GM21786 (cell line): ENCODE data around the gene DAPK1.
A peak's percentile ranks its signal among the peaks of the same experiment; 100 is the strongest.

Source experiments
- ATAC-seq: cut with Tn5 transposase; IDR thresholded peaks from one replicate; pipeline ENCODE4 v1.9.1; 2021; ENCODE audit not compliant: unreplicated experiment

The DAPK1 gene

DNA sequence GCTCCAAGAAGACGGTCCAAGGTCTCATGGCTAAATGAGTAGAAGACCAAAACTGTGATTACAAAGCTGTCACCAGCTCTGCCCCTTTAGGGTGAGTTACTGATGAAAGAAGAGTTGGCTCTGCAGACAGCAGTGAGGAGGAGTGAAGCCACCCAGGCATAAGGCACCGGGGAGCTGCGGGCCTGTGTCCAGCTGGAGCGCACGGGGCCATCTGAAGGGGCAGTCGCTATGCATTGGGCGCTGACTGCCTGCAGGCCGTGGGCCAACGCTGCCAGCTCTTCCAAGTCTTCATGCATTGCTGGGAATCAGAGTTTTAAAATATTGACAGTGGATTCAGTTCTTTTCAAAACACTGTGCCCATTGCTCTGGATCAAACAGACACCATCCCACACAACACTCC is 70.3 kb downstream of the DAPK1 start:
- ATAC-seq, result no peak

DNA sequence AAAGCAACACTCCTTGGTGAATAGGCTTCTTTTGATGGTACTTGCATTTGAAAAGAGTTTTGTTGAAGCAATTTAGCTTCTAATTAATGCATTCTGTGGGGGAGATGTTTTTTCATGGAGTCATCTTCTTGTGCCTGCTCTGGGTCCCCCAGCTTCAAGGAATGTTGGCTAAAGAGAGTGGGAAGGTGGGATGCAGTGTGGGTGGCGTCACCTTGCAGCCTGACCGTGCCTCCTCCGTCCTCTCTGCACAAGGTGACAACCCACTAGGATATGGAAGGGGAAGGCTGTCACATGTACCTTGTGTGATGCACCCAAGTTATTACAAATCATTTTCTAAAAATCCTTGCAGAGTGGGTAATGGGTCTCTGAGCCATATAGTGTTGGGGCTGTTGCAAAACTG is 70.7 kb downstream of the DAPK1 start:
- ATAC-seq, result no peak

DNA sequence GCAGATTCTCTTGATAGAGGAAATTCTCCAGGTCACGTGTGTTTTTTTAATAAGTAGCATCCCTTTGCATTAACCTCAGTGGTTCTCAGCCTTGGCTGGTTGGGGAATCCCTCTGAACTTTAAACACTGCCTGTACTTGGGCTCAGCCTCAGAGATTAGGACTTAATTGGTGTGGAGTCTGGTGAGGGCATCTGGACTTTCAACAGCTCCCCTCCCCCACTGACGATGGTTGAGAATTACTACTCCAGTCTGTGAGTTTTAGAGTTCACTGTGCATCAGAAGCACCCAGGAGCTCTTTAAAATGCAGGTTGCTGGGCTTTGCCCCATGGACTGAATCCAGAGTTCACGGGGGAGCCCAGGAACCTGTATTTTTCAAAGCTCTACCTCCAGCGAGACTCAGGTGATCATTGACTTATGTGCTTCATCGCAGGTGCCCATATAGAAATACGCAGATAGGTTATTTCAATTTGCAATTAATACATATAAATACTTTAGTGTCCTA is 71.4 kb downstream of the DAPK1 start:
- ATAC-seq, result no peak

DNA sequence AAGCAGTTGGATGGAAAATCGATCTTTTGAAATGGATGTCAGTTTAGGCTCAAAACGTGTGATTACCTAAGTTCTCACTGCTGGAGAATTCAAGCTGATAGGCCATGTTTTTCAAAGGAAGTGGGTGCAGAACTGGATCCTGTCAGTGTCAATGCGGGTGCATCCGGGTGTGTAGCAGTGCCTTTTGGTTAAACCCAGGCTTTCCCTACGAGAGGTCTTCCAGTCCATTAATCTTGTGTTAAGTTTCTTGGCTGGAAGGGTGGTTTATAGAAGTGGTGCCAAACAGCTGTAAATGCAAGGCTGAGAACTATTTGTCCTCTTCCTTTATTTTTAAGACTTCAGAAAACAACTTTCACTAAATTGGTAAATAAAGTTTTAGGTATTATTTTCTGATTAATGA is 71.9 kb downstream of the DAPK1 start:
- no peak for ATAC-seq

DNA sequence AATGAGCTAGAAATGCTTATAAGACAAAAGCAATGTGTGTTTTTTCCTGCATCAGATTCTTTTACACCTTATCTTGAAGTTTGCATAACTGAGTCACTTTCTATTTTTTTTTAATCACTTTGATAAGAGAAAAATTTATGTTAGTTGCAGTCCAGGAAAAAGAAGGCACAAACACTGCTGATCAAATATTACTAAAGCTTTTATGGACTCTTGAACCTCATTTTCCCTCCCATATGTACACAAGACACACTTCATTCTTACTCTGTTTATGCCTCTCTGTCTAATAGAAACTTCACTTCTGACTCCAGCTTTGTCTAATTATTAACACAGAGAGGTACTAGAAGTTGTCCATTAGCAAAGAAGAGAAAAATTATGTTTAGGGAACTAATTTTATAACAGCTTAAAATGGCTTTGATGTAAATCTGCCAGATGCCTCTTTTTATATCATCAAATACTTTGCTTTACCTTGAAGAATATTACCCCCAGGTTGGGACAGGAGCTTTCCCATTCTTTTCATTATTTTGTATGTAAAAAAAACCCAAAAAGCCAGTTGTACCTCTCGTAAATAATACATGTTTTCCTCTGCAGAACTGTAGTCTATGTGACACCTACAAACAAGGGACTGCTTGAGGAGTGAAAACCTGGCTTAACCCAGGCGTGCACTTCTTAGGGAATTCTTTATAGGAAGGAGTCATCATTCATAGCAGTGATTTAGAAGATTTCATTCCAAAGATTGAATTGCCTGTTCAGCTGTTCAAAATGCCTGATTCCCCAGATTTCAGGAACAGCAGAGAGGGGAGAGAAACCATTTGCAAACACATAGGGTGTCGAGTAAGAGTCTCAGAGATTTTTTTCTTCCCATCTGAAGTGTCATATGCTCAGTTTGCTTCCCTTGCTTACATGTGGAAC is 72.6 kb downstream of the DAPK1 start:
- peak; percentile 63 for ATAC-seq

DNA sequence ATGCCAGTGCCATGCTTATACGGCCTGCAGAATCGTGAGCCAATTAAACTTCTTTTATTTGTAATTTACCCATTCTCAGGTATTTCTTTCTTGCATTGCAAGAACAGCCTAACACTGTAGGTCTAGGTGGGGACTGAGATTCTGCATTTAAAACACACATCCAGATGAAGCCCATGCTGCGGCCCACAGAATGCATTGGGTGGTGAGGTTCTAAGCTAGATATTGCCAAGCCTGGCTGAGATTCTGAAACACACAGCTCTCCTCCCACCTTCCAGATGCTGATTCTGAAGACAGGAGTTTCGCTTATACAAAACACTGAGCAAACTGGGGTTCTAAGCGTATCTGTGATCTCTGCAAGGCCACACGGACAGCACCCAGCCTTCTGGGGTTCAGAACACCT is 75.1 kb downstream of the DAPK1 start:
- ATAC-seq, result no peak

DNA sequence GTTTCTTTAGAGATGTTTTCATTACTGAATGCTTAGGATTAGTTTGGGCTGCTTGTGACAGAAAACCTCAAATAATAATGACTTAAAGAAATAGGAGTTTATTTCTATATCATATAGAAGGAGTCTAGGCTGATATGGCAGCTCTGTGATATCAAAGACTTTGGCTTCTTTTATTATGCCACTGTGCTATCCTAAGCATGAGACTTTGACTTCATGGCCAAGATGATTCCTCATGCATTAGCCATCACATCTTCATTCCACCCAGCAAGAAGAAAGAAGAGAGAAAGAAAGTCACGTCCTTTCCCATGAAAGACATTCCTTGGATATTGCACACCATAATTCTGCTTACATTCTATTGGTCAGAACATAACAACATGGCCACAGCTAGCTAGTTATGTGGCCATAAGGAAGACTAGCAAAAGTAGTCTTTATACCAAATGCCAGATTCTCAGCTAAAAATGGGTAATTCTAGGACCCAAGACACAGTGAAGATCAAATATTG is 76.2 kb downstream of the DAPK1 start:
- ATAC-seq, result no peak

DNA sequence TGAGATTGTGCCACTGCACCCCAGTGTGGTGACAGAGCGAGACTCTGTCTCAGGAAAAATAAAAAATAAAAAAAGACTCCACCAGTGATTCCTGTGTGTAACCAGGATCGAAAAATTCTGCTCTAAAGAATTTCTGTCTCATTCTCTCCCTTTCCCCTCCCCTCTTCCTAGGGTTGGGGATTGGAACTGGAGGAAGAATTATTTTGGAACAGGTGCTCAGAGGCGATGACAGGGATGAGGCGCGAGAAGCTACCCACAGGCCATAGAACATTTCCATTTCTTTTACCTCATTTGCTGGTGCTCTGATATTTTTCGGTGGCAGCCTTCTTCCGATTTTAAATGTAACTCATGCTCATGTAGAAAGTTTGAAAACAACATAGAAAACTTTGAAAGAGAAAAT is 80.1 kb downstream of the DAPK1 start:
- no peak for ATAC-seq

DNA sequence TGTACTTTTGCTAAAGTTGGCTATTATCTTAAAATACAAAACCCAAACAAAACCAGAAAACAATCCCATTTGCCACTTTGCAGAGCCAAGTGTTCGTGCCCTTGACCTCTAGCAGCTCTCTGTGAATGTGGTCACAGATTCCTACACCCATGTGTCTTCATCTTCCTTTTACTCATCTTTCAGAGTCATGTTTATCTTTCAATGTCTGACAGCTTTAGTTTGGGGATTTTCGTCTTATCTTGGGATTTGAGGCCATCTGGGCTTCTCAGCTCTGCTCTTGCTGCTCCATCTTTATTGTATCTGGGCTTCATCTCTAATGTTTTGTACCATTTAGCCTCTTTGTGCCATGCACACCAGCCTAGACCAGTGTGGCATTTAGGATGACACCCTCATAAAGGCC is 81.0 kb downstream of the DAPK1 start:
- no peak for ATAC-seq

DNA sequence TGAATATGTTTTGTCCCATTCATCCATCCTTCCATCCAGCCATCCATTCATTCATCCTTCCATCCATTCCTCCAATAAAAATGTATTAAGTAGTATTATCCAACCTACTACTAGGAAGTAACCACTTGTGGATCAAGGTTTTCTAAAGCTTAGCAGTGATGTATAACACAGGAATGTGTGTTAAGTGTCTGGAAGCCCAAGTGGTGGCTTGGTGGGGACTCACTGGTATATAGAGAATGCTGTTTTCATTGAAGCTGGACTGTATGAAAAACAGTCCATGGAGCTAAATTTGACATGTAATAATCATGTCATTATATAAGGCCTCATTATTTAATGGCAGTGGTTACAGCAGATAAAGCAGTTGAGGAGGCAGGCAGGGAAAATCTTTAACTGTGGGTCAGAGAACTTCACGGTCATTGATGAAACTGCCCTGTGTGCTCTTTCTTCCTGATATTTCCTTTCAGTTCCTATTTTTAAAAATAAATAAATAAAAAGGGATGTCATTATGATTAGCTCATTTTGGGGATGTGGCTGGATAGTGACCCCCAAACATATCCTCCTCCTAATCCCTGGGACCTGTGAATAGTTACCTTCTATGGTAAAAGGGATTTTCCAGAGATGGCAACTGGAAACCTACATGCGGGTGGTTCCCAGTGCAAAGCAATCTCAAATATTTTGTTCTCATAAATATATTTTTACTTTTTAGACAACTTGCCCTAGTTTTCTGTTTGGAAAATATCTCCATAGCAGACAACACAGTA is 82.3 kb downstream of the DAPK1 start:
- no peak for ATAC-seq

DNA sequence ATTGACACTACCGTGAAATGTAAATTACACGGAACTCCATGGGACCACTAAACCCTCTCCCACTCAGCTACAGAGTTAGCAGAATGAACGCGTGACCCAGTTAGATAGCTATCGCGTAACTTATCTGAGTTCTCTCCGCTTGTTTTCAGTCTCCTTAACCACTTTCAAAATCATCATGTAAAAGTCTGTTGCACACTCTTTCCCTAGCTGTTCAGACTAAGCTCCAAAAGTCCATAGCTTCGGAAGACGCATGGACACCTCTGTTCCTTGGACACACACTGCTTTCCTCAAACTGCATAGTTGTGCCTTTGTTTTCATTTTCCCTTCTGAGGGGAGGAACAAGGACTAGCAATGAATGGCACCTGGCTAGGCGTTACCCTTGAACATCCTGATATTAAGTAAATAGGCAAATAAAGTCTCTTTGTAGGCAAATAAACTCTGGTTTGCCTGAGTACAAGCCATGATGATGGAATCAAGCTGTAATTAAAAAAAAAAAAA is 83.3 kb downstream of the DAPK1 start:
- no peak for ATAC-seq

DNA sequence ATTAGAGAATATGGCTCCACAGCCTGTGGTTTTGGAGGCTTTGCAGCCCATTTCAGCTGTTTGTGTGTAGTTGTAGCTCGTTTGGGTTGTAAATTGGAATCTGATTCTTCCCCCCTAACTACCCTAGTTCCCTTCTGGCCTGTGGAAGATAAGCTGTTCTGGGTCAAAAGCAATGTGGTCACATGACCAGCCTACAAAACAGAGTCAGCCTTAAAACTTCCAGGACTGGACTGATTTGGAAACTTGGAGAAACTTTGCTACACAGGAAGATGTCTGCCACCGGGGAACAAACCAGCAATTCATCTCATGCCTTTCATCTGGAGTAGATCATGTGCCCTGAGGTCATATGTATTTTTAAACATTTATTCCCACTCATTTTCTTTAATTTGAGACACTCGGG is 83.8 kb downstream of the DAPK1 start:
- ATAC-seq, result no peak

DNA sequence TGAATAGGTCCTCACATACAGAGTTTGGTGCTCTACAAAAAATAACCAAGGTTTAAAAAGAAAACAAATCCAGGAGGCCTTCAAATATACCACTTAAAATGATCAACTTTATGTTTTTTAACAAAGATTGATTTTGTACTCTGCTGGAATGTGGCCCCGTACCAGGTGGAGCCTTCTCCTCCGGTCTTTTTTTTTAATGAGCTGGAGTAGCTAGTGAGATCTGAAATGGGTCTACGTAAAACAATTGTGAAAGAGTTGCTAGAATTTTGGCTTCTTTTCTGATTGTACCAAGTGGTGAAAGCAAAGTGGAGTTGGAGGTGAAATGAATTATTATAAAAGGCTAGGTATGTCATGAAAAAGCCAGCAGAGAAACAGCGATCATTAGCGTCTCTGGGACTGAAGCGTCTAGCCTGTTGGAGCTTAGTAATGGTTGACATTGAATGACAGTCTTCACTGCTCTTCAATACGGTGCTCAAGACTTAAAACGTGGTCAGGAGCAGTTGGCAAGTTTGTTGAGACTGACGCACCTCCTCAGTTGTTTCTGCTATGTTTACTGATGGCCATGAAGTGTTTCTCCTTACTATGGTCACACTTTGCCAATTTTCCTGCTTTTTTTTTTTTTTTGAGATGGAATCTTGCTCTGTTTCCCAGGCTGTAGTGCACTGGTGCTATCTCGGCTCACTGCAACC is 84.4 kb downstream of the DAPK1 start:
- ATAC-seq, result no peak

DNA sequence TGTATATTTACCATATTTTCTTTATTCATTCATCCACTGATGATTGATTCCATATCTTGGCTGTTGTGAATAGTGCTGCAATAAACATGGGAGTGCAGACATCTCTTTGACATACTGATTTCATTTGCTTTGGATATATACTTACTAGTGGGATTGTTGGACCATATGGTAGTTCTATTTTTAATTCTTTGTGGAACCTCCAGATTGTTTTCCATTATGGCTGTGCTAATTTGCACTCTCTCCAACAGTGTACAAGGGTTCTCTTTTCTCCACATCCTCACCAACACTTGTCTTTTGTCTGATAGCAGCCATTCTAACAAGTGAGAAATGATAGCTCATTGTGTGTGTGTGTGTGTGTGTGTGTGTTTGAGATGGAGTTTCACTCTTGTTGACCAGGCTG is 86.7 kb downstream of the DAPK1 start:
- no peak for ATAC-seq

DNA sequence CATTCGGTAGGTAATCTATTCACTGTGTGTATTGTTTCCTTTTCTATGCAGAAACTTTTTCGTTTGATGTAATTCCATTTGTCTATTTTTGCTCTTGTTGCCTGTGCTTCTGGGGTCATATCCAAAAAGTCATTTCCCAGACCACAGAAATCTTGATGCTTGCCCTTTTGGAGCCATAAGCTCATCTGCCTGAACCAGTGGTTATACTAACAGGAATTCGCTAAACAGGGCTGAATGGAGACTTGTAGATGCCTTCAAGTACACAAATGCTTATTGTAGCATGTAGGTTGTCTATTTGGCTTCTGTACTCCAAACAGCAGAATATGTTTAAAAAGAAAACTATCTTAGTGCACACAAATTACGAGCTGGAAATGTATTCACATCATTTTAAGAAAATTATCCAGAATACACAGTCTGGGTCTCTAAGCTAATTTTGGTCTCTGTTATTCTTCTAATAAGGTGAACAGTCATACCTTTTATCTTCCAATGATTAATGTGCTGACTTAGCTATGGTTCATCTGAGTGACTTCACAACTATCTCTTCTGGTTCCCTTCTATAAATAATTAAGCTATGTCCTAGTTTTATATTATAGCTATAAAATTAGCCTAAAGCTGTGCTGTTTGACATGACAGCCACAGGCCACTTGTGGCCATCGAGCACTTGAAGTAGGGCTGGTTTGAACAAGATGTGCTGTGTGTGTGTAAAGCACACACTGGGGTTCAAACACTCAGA is 87.6 kb downstream of the DAPK1 start:
- ATAC-seq, result no peak

DNA sequence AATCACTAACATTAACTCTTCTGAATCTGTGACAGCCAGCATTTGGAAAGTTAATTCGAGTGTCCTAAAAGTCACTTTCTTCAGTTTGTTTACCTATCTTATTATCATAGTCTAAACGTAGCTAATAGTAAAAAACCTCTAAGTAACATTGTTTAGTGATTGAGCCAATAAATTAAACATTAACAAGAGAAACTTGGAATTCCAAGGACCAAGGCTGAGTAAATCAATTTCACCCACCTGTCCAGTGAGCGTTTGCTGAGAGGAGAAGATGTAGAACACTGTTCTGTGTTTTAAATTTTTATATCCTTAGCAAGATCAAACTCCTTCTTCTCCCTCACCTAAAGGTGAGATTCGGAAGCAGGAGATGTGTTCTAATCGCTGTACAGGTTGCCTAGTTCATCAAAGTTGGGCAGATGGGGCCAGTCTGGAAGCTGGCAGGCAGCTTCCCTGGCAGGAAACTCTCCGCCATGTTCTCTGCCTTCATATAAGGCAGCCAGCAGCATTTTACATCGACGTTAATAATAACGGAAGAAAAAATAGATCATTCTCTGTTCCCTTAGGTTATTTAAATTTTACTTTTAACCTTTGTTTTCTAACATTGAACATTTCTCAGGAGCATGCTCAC is 89.2 kb downstream of the DAPK1 start:
- no peak for ATAC-seq

DNA sequence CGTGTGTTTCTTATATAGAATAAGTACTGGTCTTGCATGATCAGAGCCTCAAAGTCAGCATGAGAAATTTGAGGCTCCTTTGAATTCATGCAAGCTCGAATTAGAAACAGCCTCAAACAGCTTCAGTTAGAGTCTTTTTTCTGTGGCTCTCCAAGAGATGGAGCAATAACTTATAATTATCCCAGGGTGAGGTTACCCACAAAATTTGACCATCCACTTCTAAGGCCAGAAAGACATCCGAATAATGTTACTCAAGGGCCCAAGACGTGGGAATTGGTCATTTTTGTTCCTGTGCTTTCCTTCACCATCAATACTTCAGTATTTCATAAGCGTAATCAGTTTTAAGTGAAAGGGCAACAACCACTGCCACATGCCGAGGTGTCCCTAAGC is 89.7 kb downstream of the DAPK1 start:
- ATAC-seq, result no peak

DNA sequence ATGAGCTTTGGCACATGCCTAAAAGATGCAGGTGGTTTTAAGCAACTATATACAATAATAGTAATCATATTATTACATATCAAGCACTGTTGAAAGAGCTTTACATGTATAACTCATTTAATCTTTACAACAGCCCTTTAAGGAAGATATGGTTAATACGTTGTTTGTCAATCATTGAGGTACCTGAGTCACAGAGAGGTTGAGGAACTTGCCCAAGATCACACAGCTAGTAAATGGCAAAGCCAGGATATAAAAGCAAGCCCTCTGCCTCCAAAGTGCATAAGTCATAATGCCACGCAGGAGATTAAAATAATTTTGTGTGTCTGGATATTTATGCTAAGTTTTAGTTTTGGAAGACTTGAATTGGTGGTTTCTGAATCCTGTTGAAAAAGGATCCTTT is 90.2 kb downstream of the DAPK1 start:
- no peak for ATAC-seq

DNA sequence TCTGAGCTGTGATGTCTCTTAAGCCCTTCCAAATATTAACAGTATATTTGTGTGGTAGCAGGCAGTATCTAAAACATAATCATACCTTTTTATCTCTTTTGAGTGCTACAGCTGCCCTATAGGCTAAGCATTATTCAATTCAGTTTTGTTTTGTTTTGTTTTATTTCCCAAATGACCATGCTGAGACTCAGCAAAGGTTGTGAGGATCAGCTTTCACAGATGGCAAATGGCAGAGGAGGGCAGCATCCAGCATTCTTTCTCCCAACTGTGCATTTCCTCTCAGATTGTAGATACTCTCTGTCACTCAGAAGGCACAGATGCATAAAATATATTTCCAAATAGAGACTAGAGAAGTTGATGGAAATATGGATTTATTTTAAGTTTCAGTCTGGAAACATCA is 90.7 kb downstream of the DAPK1 start:
- ATAC-seq, result no peak

DNA sequence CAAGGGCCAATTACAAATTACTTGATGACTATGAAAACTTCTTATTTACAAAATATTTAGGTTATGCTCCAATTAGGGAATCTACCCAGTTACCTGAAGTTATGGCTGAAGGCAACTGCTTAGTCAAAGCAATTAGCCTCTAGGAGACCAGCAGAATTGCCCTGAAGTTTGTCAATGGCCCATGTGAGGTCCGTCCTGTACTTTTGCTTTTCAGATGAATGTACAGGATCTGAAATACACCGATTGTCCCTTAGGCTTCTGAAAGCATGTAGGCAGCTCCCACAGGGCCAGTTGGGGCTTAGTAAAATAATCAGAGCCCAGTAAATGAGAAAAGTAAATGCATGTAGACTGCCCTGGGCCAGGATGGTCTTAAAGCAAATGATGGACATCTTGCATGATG is 93.3 kb downstream of the DAPK1 start:
- no peak for ATAC-seq
